Measurements from ENCODE around the gene NAXD.

The NAXD gene

DNA sequence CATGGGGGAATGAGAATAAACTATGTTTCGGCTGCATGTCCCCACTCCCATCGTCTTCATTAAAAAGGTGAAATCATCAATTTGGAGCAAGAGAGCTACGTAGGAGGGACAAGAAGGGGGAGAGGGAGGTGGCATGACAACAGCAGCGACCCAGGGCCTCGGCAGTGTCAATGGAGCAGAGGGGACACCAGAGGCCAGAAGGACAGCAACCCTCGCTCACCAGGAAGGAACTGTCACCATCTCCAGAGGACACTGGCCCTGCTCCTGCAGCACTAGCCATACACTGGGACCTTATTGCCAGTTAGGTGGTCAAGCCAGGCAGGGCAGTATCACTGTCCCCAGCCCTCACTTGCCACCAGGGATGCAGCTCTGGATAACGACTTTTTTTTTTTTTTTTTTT lies 34.2 kb downstream of the NAXD start:
- DNase-seq = no peak
- TF ChIP-seq, protein P1, sequence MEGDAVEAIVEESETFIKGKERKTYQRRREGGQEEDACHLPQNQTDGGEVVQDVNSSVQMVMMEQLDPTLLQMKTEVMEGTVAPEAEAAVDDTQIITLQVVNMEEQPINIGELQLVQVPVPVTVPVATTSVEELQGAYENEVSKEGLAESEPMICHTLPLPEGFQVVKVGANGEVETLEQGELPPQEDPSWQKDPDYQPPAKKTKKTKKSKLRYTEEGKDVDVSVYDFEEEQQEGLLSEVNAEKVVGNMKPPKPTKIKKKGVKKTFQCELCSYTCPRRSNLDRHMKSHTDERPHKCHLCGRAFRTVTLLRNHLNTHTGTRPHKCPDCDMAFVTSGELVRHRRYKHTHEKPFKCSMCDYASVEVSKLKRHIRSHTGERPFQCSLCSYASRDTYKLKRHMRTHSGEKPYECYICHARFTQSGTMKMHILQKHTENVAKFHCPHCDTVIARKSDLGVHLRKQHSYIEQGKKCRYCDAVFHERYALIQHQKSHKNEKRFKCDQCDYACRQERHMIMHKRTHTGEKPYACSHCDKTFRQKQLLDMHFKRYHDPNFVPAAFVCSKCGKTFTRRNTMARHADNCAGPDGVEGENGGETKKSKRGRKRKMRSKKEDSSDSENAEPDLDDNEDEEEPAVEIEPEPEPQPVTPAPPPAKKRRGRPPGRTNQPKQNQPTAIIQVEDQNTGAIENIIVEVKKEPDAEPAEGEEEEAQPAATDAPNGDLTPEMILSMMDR (IDR thresholded peaks at IDR 0.05; ENCODE audit: low read depth, low read length, missing control alignments) = no peak
- no peaks in the 10 kb centered on the region for H3K27me3 ChIP-seq (replicated peaks)
- H3K36me3 ChIP-seq (replicated peaks) = peaks cover 2% of the 10 kb centered on the region
- H3K4me3 ChIP-seq (ENCODE audit: low read depth, low read length) = no peak overlapping the region
- in situ Hi-C loops (cut with HindIII; ENCODE audit: low pct_ligation_motif_present, low sequenced_read_pairs) = no loop called here
- H3K27ac ChIP-seq = no peak overlapping the region

DNA sequence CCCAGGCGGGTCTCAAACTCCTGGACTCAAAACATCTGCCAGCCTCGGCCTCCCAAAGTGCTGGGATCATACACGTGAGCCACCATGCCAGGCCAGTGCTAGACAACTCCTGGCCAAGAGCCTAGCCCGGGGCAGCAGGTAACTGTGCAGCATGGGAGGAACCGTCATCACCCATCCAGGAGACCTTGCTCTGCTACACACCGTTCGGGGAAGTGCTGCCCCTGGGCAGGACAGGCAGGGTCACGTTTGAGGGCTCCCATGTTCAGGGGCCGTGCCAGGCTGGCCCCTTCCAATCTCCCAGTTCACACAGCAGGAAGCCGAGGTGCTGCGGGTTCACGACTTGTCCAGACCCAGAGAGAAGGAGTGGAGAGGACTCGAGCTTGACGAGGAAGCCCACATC lies 35.1 kb downstream of the NAXD start:
- Histone ChIP-seq H3K27ac (no peak overlapping the region), H3K36me3 (replicated peaks) (peaks cover 2% of the 10 kb centered on the region), H3K27me3 (replicated peaks) (no peaks in the 10 kb centered on the region), H3K4me3 (ENCODE audit: low read depth, low read length) (no peak overlapping the region)
- no peak for DNase-seq
- in situ Hi-C loops (cut with HindIII; ENCODE audit: low pct_ligation_motif_present, low sequenced_read_pairs) = no loop called here
- TF ChIP-seq, protein P1 (IDR thresholded peaks at IDR 0.05; ENCODE audit: low read depth, low read length, missing control alignments) = no peak

DNA sequence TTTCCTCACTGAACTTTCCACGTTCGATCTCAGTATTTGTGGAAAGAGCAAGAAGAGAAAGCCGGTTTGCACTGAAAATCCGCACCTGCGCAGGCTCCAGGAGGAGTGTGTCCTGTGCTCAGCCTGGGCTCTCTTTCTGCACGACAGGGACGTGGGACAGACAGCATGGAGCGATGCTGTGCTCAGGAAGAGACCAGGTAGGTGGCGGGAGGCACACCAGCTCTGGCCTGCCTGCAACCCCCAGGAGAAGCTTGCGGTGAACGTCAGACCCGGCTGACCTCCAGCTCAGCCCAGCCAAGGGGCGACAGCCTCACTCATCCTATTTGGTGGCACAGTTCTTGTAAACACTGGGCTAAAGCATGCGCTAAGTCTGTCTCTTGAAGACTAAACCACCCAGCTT lies 35.9 kb downstream of the NAXD start:
- H3K36me3 ChIP-seq (replicated peaks) = peaks cover 2% of the 10 kb centered on the region
- no peaks in the 10 kb centered on the region for H3K27me3 ChIP-seq (replicated peaks)
- H3K4me3 ChIP-seq (ENCODE audit: low read depth, low read length) = no peak overlapping the region
- in situ Hi-C loops (cut with HindIII; ENCODE audit: low pct_ligation_motif_present, low sequenced_read_pairs) = no loop called here
- TF ChIP-seq, protein P1 (IDR thresholded peaks at IDR 0.05; ENCODE audit: low read depth, low read length, missing control alignments) = no peak
- H3K27ac ChIP-seq = no peak overlapping the region
- no peak for DNase-seq

DNA sequence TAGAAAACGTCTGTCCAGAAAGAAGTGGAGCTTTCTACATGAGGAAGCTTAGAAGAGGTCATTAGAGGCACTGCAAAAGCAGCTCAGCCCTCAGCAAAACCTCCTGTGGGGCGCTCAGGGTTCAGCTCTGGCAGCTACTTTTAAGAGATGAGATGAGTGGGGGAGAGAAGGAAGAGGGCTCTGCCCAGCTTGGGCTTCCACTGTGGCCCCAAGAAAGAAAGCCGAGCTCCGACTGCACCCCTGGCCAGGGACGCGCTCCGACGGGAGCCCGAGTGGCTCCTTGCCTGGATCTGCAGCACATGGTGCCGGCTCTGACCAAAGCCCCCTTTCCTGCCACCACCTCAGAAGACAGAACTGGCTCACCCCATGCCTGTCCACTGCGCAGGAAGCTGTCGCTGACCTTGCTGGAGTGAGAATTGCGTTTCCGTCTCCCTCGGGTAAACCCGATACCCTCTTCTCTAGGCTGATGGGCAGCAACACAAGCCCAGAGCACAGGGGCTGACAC lies 36.4 kb downstream of the NAXD start:
- no peaks in the 10 kb centered on the region for H3K27me3 ChIP-seq (replicated peaks)
- H3K36me3 ChIP-seq (replicated peaks) = peaks cover 2% of the 10 kb centered on the region
- in situ Hi-C loops (cut with HindIII; ENCODE audit: low pct_ligation_motif_present, low sequenced_read_pairs) = no loop called here
- no peak for DNase-seq
- no peak overlapping the region for H3K27ac ChIP-seq
- H3K4me3 ChIP-seq (ENCODE audit: low read depth, low read length) = no peak overlapping the region
- TF ChIP-seq, protein P1 (IDR thresholded peaks at IDR 0.05; ENCODE audit: low read depth, low read length, missing control alignments) = no peak

DNA sequence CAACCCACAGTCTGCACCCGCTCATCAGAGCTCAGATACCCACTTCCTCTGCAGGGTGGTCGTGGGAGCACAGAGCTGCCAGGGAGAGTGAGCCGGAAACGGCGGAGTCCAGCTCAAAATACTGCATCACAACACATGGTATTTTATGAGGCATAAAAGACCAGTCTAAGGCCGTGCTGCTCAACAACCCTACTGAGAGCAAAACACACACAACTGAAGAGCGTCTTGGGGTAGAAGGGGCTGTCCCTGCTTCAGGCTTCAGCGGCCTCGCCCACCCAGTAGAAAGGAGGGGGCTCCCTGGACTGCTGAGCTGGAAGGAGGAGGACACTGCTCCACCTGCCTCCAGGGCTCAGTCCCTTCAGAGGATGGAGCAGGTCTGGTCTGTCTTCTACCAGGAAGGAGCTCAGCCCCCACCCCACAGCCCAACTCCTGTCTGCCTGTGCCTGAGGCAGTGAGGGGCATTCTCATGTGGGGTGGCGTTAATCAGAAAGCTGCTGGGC lies 36.9 kb downstream of the NAXD start:
- H3K27me3 ChIP-seq (replicated peaks) = no peaks in the 10 kb centered on the region
- TF ChIP-seq, protein P1 (IDR thresholded peaks at IDR 0.05; ENCODE audit: low read depth, low read length, missing control alignments) = no peak
- no peak overlapping the region for H3K27ac ChIP-seq

DNA sequence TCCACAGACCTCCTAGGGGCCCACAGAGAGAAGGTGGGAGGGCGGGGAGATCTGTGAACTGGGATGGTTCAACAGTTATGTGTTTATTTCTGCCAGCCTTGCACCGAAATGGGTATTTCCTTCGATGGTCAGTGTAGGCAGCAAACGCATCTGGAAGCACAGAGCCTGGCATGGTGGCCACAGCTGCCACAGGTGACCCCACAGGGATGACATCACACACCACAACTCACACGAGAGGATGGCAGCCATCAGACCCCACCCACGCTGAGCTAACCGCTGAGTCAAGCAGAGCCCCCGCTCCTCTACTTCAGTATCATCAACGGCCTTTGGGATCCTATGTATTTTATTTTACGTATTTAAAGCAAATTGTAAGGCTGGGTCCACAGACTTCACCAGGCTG lies 37.4 kb downstream of the NAXD start:
- in situ Hi-C loops (cut with HindIII; ENCODE audit: low pct_ligation_motif_present, low sequenced_read_pairs) = no loop called here
- no peak overlapping the region for H3K27ac ChIP-seq
- DNase-seq = no peak

More for the DNA sequence above, 36.9 kb downstream of the NAXD start:
- no peak overlapping the region for H3K4me3 ChIP-seq (ENCODE audit: low read depth, low read length)
- peaks cover 2% of the 10 kb centered on the region for H3K36me3 ChIP-seq (replicated peaks)
- in situ Hi-C loops (cut with HindIII; ENCODE audit: low pct_ligation_motif_present, low sequenced_read_pairs) = no loop called here
- DNase-seq = no peak

More for the DNA sequence above, 37.4 kb downstream of the NAXD start:
- H3K36me3 ChIP-seq (replicated peaks) = peaks cover 2% of the 10 kb centered on the region
- no peaks in the 10 kb centered on the region for H3K27me3 ChIP-seq (replicated peaks)
- TF ChIP-seq, protein P1 (IDR thresholded peaks at IDR 0.05; ENCODE audit: low read depth, low read length, missing control alignments) = no peak
- no peak overlapping the region for H3K4me3 ChIP-seq (ENCODE audit: low read depth, low read length)
